NK-92 treated with Interleukin-12 subunit alpha and Interleukin-12 subunit beta, amount 100 ng/mL, for 24 hours (cell line): ENCODE results near the gene RARS2.
"Not testable (repeated sequence)": the region's sequence is repeated elsewhere in the genome, so short reads cannot be mapped to it uniquely, and the experiment has no call there.

Experiments
- DNase-seq: peaks from one replicate; lab custom pipeline; 2025; lab: John Stamatoyannopoulos, UW

RARS2 gene

DNA sequence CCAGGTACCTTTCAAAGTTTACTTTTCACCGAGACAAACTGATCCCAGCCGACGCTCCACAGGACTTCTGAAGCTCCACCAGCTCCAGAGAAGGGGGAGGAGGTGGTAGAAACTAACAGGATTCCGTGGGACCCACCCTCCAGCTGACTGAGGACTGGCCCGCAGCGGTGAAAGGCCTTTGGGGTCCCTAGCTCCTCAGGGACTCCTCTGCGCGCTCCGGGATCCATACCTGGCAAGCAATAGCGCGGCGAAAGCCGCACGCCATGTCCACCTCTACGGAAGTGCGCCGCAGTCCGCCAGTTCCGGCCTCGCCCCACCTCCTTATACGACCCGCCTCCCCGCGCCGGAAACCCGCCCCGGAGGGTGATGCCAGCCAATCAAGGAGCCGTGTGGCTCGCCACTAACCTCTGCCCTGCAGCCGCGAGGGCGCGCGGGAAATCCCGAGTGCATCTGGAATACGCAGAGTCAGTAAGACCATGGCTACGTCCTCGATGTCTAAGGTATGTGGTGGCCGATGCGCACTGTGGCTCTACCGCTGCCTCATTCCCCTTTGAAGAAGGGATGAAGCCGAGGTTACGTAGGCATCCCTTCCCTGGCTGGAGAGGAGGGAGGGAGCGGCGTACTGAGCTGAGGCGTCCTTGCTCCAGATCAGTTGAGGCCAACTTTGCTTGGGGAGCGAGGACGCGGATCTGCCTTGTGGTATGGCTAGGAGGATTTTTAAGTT lies at the start of gene RARS2, which contains the start of gene ORC3:
RARS2 (minus strand) TSS at position 295 of the 724 bp plus-strand sequence; CDS start at position 265, 30 bp downstream.
ORC3 (plus strand) TSS at position 443 of the 724 bp plus-strand sequence; CDS start at position 477, 34 bp downstream.
- DNase-seq, result peak; percentile 92

GRCh38 chr6:87639373-87639772 lies 49.6 kb upstream of the RARS2 start:
- no peak for DNase-seq

GRCh38 chr6:87637106-87637505 lies 47.3 kb upstream of the RARS2 start:
- DNase-seq, result no peak

DNA sequence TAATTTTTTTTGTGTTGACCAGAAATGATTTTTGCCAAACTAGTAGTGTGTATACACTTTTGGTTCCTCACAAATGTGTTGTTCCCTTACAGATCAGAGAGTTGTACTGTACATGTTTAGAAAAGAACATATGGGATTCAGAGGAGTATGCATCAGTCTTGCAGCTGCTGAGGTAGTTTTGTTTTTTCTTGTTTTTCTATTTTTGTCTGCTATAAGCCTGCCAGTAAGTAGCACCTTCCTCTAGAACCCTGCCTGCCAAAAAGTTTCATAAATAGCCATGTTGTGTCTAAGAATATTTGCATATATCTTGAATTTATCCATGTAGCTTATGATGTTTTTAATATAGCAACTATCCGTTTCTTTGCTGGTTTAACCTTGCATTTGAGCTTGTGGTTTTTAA lies 46.5 kb upstream of the RARS2 start:
- no peak for DNase-seq

GRCh38 chr6:87633851-87634250 lies 44.1 kb upstream of the RARS2 start:
- DNase-seq, result no peak

GRCh38 chr6:87630746-87631145 lies 41.0 kb upstream of the RARS2 start:
- DNase-seq, result no peak

DNA sequence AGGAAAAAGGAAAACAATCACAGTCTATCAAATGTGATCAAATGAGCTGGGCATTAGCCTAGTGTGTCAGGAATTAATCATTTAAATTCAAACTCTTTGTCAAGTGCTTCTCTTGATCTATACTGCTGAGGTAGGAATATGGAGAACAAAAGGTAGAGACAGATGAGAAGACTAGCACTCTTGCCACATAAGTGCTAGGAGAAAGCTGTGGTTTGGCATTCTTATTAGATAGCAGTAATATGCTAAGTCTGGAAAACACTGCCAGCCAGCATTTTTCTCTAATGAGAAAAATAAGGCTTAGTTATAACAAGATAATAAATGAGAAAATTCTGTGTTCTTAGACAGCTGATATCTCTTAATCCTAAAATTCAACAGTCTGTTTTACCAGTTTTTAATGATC lies 39.1 kb upstream of the RARS2 start:
- no peak for DNase-seq

DNA sequence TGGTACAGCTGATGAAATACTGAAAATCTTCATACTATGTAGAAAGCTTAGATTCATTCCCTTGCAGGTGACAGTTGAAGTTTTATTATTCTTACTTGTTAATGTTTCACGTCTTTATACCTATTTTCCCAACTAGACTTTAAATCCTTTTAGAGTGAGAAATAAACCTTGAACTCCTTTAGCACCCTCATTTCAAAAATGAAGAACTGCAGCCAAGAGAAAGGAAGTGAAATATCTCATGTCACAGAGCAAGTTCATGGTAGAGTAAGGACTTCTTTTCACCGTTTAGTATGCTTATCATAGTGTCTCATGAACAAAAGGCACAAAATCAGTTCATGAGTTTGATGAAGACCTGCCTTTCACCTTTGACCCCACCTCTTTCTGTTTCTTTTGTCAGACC lies 38.6 kb upstream of the RARS2 start:
- no peak for DNase-seq

DNA sequence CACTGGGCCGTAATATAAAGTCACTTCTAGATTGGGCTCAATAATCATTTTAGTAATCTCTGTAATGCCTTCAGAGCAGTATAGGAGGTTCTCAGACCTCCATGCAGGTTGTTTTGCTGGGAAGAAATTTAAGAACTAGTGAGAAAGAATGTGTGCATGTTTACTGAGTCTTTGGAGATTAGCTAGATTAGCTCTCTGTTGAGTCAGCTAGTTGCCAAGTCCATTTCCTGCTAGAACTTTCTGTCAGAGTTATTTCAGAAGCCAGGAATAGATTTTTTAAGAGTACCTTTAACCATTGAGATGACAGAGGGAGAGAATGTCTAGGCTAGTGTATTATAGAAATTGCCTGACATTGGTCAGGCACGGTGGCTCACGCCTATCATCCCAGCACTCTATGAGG lies 33.5 kb upstream of the RARS2 start:
- no peak for DNase-seq

- no peak for DNase-seq
These were observed 28.7 kb upstream of the RARS2 start for GRCh38 chr6:87618531-87618930.

- no peak for DNase-seq
These were observed 27.6 kb upstream of the RARS2 start for GRCh38 chr6:87617405-87617804.

GRCh38 chr6:87613018-87613417 lies 23.2 kb upstream of the RARS2 start:
- not testable (repeated sequence) for DNase-seq

- DNase-seq, result no peak
These were observed 19.0 kb upstream of the RARS2 start for GRCh38 chr6:87608802-87609201.

DNA sequence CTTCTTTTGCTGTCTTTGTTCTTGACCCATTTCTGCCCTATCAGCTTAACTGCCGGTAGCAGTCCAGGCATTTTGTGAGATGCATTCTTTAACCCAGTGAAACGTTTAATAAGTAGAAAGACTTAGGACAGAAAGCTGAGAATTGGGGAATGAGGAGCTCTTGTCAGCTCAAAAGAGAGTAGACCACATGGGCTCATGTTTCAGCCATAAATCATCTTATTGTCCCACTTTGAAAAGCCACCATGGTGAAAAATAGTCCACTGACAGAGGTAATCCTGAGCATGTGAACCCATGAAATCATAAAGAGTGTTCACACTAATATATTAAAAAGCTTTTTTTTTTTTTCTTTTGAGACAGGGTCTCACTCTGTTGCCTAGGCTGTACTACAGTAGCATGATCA lies 16.4 kb upstream of the RARS2 start:
- DNase-seq, result no peak

GRCh38 chr6:87600576-87600975 lies 10.8 kb upstream of the RARS2 start:
- DNase-seq, result no peak

DNA sequence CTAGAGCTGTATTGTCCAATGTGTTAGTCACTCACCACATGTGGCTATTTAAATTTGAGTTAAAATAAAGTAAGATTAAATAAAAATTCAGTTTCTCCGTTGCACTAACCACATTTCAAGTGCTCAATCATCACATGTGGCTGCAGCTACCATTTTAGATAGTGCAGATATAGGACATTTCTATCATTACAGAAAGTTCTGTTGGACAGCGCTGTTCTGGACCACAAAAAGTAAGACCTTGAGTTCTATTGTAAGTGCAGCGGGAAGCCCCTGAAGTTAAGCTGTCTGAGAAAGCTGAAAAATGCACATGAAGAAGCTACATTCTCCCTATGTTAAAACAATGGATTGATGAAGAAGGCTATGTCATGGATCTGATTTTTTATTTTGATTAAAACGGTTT lies 1.2 kb upstream of the RARS2 start:
- DNase-seq, result no peak

DNA sequence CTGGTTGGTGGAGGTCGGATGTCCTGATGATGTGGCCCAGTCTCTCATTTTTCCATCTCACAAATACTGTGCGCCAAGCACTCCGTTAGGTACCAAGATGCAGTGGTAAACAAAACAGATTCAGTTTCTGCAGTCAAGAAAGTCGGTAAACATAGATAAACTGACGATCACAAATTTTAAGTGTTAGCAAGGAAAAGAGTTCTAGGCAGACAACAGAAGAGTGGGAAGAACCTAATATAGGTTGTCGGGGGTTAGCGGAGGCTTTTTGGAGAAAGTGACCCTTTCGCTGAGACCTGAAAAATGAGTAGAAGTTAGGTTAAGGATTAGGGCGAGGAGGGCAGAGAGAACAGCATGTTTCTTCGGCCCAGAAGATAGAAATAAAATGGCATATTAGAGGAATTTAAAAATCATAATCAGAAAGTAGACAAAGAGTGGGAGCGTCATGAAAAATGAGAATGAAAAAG lies 662 bp upstream of the RARS2 start:
- DNase-seq, result no peak

DNA sequence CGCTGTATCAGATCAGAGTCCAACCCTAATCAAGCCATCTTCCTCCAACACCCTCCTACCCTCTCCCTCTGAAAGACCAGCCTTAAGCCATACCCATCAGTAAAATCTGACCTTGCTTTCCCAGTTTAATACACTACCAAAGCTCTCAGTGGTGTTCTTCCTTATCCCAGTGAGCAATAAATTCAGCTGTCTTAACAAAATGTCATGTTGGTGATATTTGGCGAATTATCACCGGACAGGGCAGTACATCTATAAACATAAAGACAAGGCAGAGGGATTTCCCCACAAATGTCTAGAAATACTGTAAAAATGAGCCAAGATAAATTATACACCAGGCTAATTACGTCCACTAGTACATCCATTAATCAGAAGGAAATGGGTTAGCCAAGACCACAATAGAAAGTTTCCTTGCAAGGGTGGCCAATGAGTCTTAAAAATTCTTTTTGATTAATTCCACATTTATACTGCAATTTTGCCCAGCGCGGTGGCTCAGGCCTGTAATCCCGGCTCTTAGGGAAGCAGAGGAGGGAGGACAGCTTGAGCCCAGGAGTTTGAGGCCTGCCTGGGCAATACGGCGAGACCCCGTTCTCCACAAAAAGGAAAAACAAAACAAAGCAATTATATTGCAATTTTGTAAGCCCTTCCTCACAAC lies 905 bp downstream of the RARS2 start:
- DNase-seq, result no peak

DNA sequence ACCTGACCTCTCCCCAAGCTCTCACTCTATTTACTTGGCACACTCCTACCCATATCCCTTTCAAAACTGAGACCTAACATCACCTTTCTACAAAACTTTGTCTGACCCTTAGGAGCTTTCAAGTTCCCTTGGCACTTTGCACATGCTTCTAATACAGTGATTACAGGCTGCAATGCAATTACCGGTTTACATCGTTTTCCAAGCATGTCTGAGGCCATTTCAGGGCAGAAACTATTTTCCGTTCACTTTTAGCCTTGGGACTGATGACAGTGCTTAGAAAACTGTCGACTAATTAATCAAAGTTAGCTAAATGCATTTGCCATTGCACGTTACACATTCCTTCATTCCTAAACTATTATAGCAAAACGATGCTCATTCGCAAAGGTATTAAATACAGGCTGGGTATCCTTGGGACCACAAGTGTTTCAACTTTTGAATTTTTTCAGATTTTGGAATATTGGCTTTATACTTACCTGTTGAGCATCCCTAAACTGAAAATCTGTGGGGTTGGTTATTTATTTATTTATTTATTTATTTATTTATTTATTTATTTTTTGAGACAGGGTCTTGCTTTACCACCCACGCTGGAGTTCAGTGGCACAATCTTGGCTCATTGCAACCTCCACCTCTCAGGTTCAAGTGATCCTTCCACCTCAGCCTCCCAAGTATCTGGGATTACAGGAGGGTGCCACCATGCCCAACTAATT lies 3.3 kb downstream of the RARS2 start:
- DNase-seq, result no peak

DNA sequence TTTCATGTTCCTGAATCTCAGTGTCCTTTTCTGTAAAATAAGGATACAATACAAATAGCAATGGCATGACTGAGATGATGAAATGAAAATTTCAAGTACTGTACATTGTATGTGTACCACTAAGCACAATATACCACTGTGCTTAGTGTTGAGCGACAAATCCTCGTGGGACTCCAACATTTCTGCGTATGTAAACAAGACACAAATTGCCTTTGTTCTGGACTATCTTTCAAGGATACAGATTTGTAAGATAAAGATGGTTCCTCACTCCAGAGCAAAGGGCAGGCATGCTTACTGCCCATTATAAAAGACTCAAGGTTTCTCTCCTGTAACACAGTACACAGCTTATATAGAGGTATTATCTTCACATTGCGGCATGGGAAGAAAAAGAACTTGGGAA lies 6.0 kb downstream of the RARS2 start:
- DNase-seq, result no peak

DNA sequence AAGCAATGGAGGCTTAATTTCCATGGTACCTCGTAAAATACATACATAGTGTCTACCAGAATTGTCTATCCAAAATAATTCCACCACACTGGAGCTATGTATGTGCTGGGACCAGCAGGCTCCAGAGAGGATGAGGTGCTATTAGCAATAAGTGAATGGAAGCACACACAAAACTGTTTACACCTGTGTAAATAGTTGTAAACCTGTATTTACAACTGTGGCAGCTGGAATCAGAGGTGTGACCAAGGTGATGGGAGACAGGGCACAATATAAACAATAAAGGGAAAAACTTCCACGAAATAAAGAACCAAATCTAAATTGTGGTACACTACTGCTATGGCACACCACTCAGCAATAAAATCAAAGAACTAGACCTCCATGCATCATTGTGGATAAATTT lies 14.4 kb downstream of the RARS2 start:
- no peak for DNase-seq

GRCh38 chr6:87574237-87574804 lies 15.5 kb downstream of the RARS2 start:
- DNase-seq, result no peak
